Vagina (tissue), 2 donors: ENCODE results near the gene TMEM191B.
"Not testable (repeated sequence)": the region's sequence is repeated elsewhere in the genome, so short reads cannot be mapped to it uniquely, and the experiment has no call there.

Source experiments
- CTCF ChIP-seq, 3 experiments: fragments of 450-650 bp in 2 of 3; fragments of 200-600 bp in 1 of 3; sonication (generic) in 1 of 3; IDR thresholded peaks; one replicate each; pipeline ENCODE4 v1.5.1; 2017 to 2019; ENCODE audit warnings: antibody characterized with exemption in 3 of 3, mild to moderate bottlenecking in 2 of 3, moderate library complexity in 2 of 3
- POLR2A ChIP-seq, 2 donors: fragments of 450-650 bp; IDR thresholded peaks; one replicate each; pipeline ENCODE4 v1.6.1; 2017; ENCODE audit warnings: antibody characterized with exemption in 2 of 2, mild to moderate bottlenecking in 2 of 2, moderate library complexity in 2 of 2

DNA sequence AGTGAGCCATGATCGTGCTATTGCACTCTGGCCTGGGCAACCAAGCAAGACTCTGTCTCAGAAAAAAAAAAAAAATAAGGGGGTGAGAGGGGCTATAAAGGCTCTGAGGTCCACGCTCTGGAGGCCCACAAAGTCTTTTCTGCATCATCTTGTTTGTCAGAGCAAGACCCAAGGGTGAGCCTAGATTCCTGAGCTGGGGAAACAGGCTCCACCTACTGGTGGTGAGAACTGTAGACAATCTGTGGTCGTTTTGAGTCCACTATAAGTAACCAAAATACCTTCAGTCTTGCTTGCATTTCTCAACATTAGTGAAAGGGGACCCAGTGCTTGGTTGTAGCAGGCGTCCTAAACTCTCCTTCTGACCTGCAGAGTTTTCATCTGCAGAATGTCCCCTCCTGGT, 4.3 kb upstream of the TMEM191B start:
- TF ChIP-seq CTCF, POLR2A (IDR thresholded peaks at IDR 0.05): not testable (repeated sequence)
